HG03108 (cell line): ENCODE data around the gene ST8SIA6.
"Not testable (repeated sequence)": the region's sequence is repeated elsewhere in the genome, so short reads cannot be mapped to it uniquely, and the experiment has no call there.

ENCODE experiments used
- ATAC-seq: cut with Tn5 transposase; IDR thresholded peaks from one replicate; pipeline ENCODE4 v1.9.1; 2021; ENCODE audit warnings: moderate library complexity; ENCODE audit not compliant: unreplicated experiment

ST8SIA6 gene

GRCh38 chr10:17349717-17350116, 104.7 kb downstream of the ST8SIA6 start:
- ATAC-seq: no peak

GRCh38 chr10:17348501-17349349, 105.7 kb downstream of the ST8SIA6 start:
- ATAC-seq: no peak

GRCh38 chr10:17348011-17348500, 106.3 kb downstream of the ST8SIA6 start:
- ATAC-seq: no peak

GRCh38 chr10:17344206-17344605, 110.2 kb downstream of the ST8SIA6 start:
- no peak for ATAC-seq

GRCh38 chr10:17343118-17343517, 111.3 kb downstream of the ST8SIA6 start:
- ATAC-seq: no peak

- no peak for ATAC-seq
These were observed 114.1 kb downstream of the ST8SIA6 start for GRCh38 chr10:17340144-17340829.

GRCh38 chr10:17335065-17335464, 119.3 kb downstream of the ST8SIA6 start:
- no peak for ATAC-seq

GRCh38 chr10:17330501-17330900, 123.9 kb downstream of the ST8SIA6 start:
- no peak for ATAC-seq

- no peak for ATAC-seq
These were observed 128.0 kb downstream of the ST8SIA6 start for GRCh38 chr10:17326377-17326776.

- not testable (repeated sequence) for ATAC-seq
These were observed 132.4 kb downstream of the ST8SIA6 start for GRCh38 chr10:17321957-17322356.

- peak; percentile 73 for ATAC-seq
These were observed 137.8 kb downstream of the ST8SIA6 start for GRCh38 chr10:17316488-17317170.

GRCh38 chr10:17309435-17309834, 145.0 kb downstream of the ST8SIA6 start:
- ATAC-seq: no peak

GRCh38 chr10:17307123-17307522, 147.3 kb downstream of the ST8SIA6 start:
- ATAC-seq: no peak

- ATAC-seq: no peak
These were observed 162.0 kb downstream of the ST8SIA6 start for GRCh38 chr10:17292375-17292774.

GRCh38 chr10:17290226-17290625, 164.2 kb downstream of the ST8SIA6 start:
- ATAC-seq: no peak

GRCh38 chr10:17289763-17290162, 164.6 kb downstream of the ST8SIA6 start:
- no peak for ATAC-seq

- no peak for ATAC-seq
These were observed 167.5 kb downstream of the ST8SIA6 start for GRCh38 chr10:17286562-17287550.

GRCh38 chr10:17282311-17282710, 172.1 kb downstream of the ST8SIA6 start:
- ATAC-seq: no peak

- ATAC-seq: no peak
These were observed 175.7 kb downstream of the ST8SIA6 start for GRCh38 chr10:17278607-17279240.
